RWPE2 (cell line): Measurements from ENCODE around the gene PPP4R3A.
"Not testable (repeated sequence)": the region's sequence is repeated elsewhere in the genome, so short reads cannot be mapped to it uniquely, and the experiment has no call there.

Source experiments
- ATAC-seq: fragments of 200-7000 bp; cut with Tn5 transposase; 3 replicates; pipeline ENCODE4 v1.9.1; 2021; ENCODE audit warnings: low read depth
- DNase-seq: peaks from one replicate; pipeline ENCODE4 v3.0.0-alpha.2; 2020; ENCODE audit warnings: low spot score
- H3K27ac ChIP-seq: fragments of 450-650 bp; 2 replicates; pipeline ENCODE4 v1.5.1; 2017; ENCODE audit warnings: mild to moderate bottlenecking; ENCODE audit not compliant: poor library complexity, severe bottlenecking
- H3K27me3 ChIP-seq: fragments of 250-450 bp; sonication (Bioruptor Pico); 2 replicates; pipeline ENCODE4 v1.5.1; 2021; ENCODE audit warnings: mild to moderate bottlenecking, moderate library complexity; ENCODE audit not compliant: insufficient read depth, poor library complexity, severe bottlenecking
- H3K36me3 ChIP-seq: fragments of 250-450 bp; sonication (Bioruptor Pico); 2 replicates; pipeline ENCODE4 v1.5.1; 2020; ENCODE audit warnings: low read depth, mild to moderate bottlenecking, moderate library complexity
- H3K4me1 ChIP-seq: fragments of 250-450 bp; sonication (Bioruptor Pico); 2 replicates; pipeline ENCODE4 v1.5.1; 2021; ENCODE audit warnings: mild to moderate bottlenecking, moderate library complexity; ENCODE audit not compliant: insufficient read depth, poor library complexity, severe bottlenecking
- H3K4me3 ChIP-seq: fragments of 250-450 bp; sonication (Bioruptor Pico); 2 replicates; pipeline ENCODE4 v1.5.1; 2021; ENCODE audit warnings: mild to moderate bottlenecking, moderate library complexity; ENCODE audit not compliant: severe bottlenecking
- H3K9me3 ChIP-seq: fragments of 250-450 bp; sonication (Bioruptor Pico); 2 replicates; pipeline ENCODE4 v1.5.1; 2021; ENCODE audit warnings: mild to moderate bottlenecking, moderate library complexity; ENCODE audit not compliant: severe bottlenecking
- CTCF ChIP-seq: fragments of 450-650 bp; IDR thresholded peaks from one replicate; pipeline ENCODE4 v1.5.1; 2017; ENCODE audit warnings: mild to moderate bottlenecking, moderate library complexity; ENCODE audit not compliant: poor library complexity, severe bottlenecking

The PPP4R3A gene

GRCh38 chr14:91429385-91429784, 80.7 kb downstream of the PPP4R3A start:
- DNase-seq (no peak), ATAC-seq (no peak)
- Histone ChIP-seq H3K4me3 (no peak overlapping the region), H3K36me3 (no peaks in the 10 kb centered on the region), H3K4me1 (no peaks in the 10 kb centered on the region), H3K9me3 (no peaks in the 10 kb centered on the region), H3K27ac (no peak overlapping the region), H3K27me3 (no peaks in the 10 kb centered on the region)
- TF ChIP-seq CTCF, result no peak

- H3K4me1 ChIP-seq, H3K9me3 ChIP-seq, ATAC-seq, DNase-seq, H3K27me3 ChIP-seq, H3K27ac ChIP-seq, H3K4me3 ChIP-seq, H3K36me3 ChIP-seq: not testable (repeated sequence)
These were observed 81.2 kb downstream of the PPP4R3A start for GRCh38 chr14:91428931-91429330.

GRCh38 chr14:91425531-91425944, 84.6 kb downstream of the PPP4R3A start:
- not testable (repeated sequence) for DNase-seq, ATAC-seq, H3K36me3 ChIP-seq, H3K27me3 ChIP-seq, H3K27ac ChIP-seq, H3K4me3 ChIP-seq, H3K4me1 ChIP-seq, H3K9me3 ChIP-seq

- TF ChIP-seq CTCF, result no peak
- H3K27ac ChIP-seq, result no peak overlapping the region
- no peak for ATAC-seq
These were observed 85.1 kb downstream of the PPP4R3A start for GRCh38 chr14:91424813-91425530.

GRCh38 chr14:91420686-91421085, 89.4 kb downstream of the PPP4R3A start:
- H3K36me3 ChIP-seq, result no peaks in the 10 kb centered on the region
- no peak overlapping the region for H3K27ac ChIP-seq
- H3K9me3 ChIP-seq, result no peaks in the 10 kb centered on the region
- ATAC-seq (no peak), DNase-seq (no peak)
- peaks cover 1% of the 10 kb centered on the region for H3K4me1 ChIP-seq
- H3K4me3 ChIP-seq, result no peak overlapping the region
- TF ChIP-seq CTCF, result no peak
- H3K27me3 ChIP-seq, result no peaks in the 10 kb centered on the region

More at GRCh38 chr14:91424813-91425530, 85.1 kb downstream of the PPP4R3A start:
- no peaks in the 10 kb centered on the region for H3K27me3 ChIP-seq
- no peaks in the 10 kb centered on the region for H3K9me3 ChIP-seq
- H3K36me3 ChIP-seq, result no peaks in the 10 kb centered on the region
- H3K4me1 ChIP-seq, result no peaks in the 10 kb centered on the region
- no peak for DNase-seq
- H3K4me3 ChIP-seq, result no peak overlapping the region

- H3K9me3 ChIP-seq, result no peaks in the 10 kb centered on the region
- no peaks in the 10 kb centered on the region for H3K27me3 ChIP-seq
- no peak overlapping the region for H3K27ac ChIP-seq
- peaks cover 11% of the 10 kb centered on the region for H3K36me3 ChIP-seq
- no peak for DNase-seq
- ATAC-seq, result no peak
- TF ChIP-seq CTCF, result no peak
- no peak overlapping the region for H3K4me3 ChIP-seq
- peaks cover 12% of the 10 kb centered on the region for H3K4me1 ChIP-seq
These were observed 90.7 kb downstream of the PPP4R3A start for GRCh38 chr14:91419451-91419850.
